Caki2 (cell line): ENCODE measurements around the gene ERP44. TPM values are rescaled to one million over a fixed set of nuclear protein-coding genes. Genes with fewer than 3 reads are reported as not detected.
"Not testable (repeated sequence)": the region's sequence is repeated elsewhere in the genome, so short reads cannot be mapped to it uniquely, and the experiment has no call there.

ENCODE experiments used
- DNase-seq: peaks from one replicate; pipeline ENCODE4 v3.0.0-alpha.2; 2015; ENCODE audit warnings: low read depth
- in situ Hi-C: cut with HindIII; loops from 2 replicates; pipeline ENCODE4 v1.10.0; 2016; ENCODE audit warnings: low sequenced_read_pairs, low pct_unique_long_range_greater_than_20kb, mixed read lengths
- total RNA-seq: library from RNA; depleted of rRNA; stranded (reverse); fragments of >200 nt; shearing (Covaris generic); gene quantifications from 2 replicates; pipeline ENCODE4 v1.2.3, GENCODE V29; 2014; ENCODE audit warnings: low replicate concordance

ERP44 gene
- total RNA-seq, 1 experiment from 2014 or later, result 6.5 TPM

DNA sequence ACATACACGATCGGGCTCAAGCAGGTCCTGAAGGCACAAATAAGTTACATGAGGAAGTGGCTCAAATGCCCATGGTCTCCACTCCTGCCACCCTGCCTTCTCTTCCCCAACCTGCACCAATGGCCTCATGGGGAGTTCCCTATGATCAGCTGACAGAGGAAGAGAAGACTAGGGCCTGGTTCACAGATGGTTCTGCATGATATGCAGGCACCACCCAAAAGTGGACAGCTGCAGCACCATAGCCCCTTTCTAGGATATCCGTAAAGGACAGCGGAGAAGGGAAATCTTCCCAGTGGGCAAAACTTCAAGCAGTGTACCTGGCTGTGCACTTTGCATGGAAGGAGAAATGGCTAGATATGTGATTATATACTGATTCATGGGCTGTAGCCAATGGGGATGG, 22.5 kb downstream of the ERP44 start:
- DNase-seq, in situ Hi-C loops: not testable (repeated sequence)

DNA sequence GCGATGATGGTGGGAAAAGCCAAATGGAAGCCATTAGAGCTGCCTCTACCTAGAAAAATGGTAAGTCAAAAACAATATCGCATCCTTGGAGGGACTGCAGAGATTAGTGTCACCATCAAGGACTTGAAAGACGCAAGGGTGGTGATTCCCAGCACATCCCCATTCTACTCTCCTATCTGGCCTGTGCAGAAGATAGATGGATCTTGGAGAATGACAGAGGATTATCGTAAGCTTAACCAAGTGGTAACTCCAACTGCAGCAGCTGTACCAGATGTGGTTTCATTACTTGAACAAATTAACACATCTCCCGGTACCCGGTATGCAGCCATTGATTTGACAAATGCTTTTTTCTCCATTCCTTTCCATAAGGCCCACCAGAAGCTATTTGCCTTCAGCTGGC, 23.8 kb downstream of the ERP44 start:
- DNase-seq, result no peak
- in situ Hi-C loops, result no loop called here

DNA sequence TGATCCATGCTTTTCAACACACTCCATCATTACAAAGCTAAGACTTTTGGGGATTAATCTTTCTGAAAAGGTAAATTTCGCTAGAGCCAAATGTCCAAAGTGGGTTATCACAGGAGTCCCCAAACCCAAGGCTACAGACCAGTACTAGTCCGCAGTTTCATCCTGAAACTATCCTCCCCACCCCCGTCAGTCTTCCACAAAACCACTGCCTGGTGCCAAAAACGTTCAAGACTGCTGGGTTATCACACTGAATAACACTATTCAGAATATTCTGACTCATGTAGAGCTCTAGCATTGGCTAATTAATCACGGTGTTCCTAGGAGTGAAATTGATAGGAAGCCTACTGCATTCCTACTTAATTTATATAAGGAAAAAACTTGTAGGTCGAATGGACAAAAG, 24.7 kb downstream of the ERP44 start:
- no peak for DNase-seq
- in situ Hi-C loops, result no loop called here

DNA sequence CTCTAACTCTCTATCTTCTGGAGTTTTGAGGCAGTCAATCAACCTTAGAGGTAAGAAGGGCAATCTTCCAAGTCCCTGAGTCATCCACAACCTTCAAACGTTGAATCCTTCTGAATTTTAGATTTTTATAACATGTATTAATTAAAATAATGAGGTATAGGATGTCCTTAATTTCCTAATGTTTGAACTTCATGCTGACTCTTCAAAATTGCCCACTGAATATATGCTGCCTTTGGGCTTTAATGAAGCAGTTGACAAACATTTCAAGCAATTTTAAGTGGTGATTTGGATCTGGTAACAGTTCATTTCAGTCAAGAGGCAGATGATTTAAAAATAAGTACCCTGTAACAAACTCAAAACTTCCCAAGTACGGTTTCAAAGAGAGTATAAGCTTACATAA, 26.0 kb downstream of the ERP44 start:
- no peak for DNase-seq
- in situ Hi-C loops, result no loop called here

DNA sequence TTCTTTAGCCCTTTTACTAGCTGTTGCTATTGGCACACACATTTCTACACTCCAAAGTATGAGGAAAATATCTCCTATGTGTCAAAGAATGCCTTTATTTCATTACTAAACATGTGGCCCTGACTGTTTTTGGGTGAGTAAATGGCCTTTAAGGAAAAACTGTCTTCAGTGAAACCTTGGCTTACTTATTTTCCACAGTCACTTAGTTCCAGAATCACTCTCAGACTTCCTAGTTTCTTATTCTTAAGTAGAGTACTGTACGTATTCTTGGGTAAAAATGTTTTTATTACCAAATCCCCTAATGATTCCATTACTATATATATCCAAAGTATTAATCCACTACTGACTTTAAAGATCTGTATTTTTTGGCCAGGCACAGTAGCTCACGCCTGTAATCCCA, 27.5 kb downstream of the ERP44 start:
- in situ Hi-C loops, result no loop called here
- no peak for DNase-seq

DNA sequence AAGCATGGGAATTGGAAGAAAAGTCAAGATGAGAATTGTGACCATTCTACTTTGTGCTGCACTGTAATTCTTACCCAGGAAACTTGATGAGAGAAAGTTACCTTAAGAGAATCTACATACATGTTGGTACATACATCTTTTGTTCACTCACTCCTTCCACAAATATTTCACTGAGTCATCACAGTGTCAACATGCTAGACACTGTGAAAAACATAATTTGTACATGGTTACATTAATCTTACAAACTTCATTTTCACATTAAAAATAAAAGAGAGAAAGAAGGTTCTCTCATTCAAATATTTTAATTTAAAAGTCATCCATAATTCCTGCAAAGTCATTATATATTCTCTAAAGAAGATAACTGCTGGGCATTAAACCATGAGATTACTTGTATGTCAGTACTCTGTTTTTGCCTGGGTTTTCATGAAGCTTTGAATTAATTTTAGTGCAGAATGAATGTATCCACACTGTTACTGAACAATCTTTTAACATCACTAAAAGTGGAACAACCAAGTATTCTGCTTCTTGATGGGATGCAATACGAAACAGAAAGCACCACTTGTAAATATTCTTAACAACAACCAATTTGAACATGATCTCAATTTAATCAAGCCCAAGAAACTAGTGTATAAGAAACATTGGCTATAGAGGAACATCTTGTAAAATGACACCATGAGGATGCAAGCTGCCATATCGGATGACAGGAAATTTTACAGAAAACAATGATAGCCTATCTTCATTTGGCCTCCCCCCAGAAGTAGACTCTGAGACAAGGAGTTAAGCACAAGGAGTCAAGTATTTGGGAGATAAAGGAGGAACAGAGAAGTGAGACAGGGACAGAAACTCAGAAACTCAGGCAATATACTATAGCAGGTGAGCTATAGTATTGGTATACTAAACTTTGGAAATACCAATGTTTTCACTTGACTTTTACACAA, 28.4 kb downstream of the ERP44 start:
- DNase-seq, result no peak
- in situ Hi-C loops, result no loop called here

DNA sequence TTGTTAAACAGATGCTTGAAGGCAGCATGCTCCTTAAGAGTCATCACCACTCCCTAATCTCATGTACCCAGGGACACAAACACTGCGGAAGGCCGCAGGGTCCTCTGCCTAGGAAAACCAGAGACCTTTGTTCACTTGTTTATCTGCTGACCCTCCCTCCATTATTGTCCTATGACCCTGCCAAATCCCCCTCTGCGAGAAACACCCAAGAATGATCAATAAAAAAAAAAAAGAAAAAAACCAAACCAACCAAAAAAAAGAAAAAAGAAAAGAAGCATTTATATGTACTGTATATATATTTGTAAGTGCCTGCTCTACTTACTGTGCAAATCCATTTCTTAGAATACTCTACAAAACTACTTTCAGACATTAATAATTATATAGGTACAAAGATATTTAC, 29.7 kb downstream of the ERP44 start:
- DNase-seq, in situ Hi-C loops: not testable (repeated sequence)

DNA sequence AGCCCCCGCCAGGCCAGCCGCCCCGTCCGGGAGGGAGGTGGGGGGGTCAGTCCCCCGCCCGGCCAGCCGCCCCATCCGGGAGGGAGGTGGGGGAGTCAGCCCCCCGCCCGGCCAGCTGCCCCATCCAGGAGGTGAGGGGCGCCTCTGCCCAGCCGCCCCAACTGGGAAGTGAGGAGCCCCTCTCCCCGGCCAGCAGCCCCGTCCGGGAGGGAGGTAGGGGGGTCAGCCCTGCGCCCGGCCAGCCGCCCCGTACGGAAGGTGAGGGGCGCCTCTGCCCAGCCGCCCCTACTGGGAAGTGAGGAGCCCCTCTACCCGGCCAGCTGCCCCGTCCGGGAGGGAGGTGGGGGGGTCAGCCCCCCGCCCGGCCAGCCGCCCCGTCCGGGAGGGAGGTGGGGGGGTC, 30.8 kb downstream of the ERP44 start:
- DNase-seq, in situ Hi-C loops: not testable (repeated sequence)

DNA sequence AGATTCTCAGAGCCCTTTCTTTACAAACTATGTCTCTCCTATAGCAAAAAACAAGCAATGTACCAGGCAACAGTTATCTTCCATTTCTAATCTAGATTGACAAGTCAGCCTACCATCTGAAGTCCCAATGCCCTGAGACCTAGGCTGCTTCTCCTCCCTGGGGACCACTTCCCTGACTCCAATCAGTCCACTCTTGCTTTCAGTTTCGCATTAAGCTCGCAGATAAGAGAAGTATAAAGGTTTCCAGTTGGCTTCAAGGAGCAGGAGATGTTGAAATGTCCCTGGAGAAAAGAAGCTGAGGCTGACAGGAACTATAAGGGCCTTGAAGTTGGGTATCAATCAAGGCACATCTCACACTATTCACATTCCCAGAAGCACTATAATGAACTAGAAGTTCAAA, 32.3 kb downstream of the ERP44 start:
- in situ Hi-C loops, result no loop called here

DNA sequence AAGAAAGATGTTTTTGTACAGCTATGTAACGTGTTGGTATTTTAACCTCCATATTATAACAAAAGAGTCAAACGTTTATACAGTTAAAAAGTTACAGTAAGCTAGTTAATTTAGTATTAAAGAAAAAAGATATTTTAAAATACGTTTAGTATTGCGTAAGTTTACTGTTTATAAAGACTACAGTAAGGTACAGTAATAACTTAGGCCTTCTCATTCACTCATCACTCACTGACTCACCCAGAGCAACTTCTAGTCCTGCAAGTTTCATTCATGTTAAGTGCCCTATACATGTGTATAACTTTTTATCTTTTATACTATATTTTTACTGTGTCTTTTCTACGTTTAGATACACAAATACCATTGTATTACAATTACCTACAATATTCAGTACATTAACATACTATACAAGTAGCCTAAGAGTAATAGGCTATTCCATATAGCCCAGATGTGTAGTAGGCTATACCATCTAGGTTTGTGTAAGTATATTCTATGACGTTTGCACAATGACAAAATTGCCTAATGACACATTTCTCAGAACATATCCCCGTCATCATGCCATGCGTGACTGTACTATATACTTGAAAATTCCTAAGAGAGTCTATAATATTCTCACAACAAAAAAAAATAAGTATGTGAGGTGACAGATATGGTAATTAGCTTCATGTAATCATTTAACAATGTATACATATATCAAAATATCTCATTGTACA, 33.8 kb downstream of the ERP44 start:
- in situ Hi-C loops, result no loop called here
- no peak for DNase-seq

More for the DNA sequence above, 32.3 kb downstream of the ERP44 start:
- no peak for DNase-seq

DNA sequence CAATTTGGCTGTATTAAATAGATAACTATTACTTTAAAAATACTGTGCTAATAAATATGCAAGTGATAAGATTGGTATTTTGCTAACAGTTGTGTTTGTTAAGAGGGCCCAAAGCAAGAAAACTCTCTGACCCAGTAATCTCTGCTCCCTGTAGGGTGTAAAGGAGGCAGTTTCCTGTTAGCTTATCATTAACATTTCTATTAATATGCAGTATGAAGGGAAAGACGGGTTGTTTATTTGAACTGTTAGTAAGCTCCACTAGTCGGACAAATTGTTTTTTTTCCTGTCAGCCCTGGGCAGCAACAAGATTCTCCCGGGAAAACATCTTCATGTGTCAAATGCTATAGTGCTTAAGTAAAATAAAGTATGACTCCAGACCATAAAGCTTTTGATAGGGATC, 35.6 kb downstream of the ERP44 start:
- in situ Hi-C loops, result no loop called here
- DNase-seq, result no peak

DNA sequence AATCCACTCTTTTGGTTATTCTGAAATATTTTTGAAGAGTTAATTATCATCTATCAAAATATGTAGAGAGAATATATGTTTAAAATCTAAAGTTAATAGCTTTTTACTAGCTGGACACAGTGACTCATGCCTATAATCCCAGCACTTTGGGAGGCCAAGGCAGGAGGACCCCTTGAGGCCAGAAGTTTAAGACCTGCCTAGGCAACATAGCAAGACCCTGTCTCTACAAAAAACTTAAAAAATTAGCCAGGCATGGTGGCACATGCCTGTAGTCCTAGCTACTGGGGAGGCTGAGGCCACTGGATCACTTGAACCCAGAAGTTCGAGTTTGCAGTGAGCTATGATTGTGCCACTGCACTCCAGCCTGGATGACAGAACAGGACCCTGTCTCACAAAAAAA, 36.1 kb downstream of the ERP44 start:
- in situ Hi-C loops, DNase-seq: not testable (repeated sequence)

DNA sequence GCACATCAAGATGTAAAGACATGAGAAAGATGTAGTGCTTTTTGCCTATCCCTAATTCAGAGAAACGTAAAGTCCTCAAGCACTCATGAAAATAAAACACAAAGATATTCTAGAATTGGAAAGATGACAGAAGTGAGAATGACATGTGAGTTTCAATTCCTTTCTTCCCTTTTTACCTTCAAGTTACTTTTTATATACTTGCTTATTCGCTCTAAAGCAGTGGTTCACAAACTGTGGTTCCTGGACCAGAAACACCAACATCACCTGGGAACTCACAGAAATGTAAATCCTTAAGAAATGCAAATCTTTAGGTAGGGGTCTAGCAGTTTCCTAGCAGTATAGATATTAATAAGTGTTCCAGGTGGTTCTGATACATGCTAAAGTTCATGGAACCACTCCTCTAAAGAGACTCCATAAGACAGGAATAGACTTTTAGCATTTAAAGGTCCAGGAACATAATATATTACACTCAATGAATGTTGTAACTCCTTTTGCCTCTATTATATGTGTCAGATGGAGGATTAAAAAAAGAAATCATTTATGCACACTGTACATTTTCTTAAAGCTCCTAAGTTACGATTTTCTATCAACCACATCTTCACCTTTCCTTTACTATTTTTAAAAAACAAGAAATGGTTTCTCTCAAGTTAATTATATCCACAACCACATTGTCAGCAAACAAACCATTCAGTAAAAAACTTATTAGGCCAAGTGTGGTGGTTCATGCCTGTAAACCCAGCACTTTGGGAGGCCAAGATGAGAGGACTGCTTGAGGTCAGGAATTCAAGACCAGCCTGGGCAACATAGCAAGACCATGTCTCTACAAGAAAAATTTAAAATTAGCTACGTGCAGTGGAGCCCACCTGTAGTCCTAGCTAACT, 39.9 kb downstream of the ERP44 start:
- in situ Hi-C loops, result no loop called here
- no peak for DNase-seq

DNA sequence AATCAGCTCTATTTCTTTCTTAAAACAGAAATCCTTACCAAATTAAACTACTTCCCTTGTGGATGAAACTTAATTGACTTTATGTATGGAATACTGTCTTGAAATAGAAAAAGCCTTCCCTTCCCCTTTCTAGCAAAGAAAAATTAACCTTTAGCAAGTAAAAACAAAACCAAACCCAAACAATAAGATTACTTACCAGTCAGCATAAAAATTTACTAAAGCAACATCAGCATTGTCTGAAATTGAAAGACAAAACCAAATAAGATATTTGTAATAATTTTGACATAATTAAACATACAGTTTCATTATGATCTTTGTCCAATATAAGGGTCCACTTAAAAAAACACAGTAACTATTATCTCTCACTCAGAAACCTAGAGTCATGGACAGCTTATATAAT, 41.2 kb downstream of the ERP44 start:
- in situ Hi-C loops, result no loop called here
- DNase-seq, result no peak

DNA sequence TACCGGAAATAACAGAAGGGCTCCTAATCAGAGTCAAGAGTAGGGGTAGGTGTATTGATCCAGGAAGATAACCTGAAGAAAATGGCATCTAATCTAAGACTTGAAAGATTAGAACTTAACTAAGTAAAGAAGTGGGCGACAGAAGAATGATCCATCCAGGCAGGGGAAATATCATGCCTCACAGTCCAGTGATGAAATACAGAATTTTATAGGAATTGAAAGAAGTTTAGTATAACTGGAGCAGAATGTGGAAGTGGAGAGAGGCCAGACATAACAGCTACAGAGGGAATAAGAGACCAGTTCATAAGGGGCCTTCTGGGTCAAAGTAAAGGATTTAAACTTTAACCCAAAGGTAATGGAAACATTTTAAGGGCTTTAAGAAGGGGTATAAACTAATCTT, 42.2 kb downstream of the ERP44 start:
- in situ Hi-C loops, result no loop called here
- no peak for DNase-seq

DNA sequence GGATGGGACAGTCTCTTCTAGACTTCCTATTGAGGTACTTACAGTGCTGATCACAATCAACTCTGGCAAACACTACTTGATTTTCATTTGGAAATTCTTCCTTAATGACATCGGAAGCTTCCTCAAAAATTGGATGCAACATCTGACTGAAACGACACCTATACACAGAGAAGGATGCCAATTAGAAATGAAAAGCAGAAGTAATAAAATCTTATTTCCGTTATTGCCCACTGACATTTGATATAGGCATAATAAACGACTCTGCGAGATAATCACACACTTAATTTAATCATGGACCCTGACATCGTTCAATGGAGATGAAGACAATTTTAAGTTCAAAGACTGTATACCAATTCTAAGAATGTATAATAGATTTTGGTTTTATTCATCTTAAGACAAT, 46.4 kb downstream of the ERP44 start:
- in situ Hi-C loops, result no loop called here
- no peak for DNase-seq

DNA sequence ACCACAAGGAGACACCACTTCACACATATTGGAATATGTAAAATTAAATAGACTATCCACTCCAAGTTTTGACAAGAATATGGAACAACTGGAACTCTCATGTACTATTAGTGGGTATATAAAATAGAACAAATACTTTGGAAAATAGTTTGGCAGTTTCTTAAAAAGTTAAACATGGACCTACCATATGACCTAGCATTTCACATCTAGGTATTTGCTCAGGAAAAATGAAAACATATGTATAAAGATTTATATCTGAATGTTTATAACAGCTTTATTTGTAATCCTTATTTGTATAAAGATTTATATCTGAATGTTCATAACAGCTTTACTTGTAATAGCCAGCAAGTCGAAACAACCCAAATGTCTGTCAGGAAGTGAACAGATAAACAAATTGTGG, 49.2 kb downstream of the ERP44 start:
- in situ Hi-C loops, result no loop called here
- no peak for DNase-seq

DNA sequence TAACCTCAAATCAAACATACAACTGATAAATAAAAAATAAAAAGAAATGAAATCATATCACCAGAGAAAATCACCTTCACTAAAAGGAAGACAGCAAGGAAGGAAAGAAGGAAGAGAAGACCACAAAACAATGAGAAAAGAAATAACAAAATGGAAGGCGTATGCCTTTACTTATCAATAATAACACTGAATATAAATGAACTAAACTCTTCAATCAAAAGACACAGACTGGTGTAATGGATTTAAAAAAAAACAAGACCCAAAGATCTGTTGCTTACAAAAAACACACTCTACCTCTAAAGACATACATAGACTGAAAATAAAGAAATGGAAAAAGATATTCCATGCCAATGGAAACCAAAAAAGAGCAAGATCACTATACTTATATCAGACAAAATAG, 60.3 kb downstream of the ERP44 start:
- DNase-seq, result no peak
- in situ Hi-C loops, result no loop called here
